ENCODE measurements around the gene CD96. TPM values are rescaled to one million over a fixed set of nuclear protein-coding genes. Genes with fewer than 3 reads are reported as not detected.
"Not testable (repeated sequence)": the region's sequence is repeated elsewhere in the genome, so short reads cannot be mapped to it uniquely, and the experiment has no call there.

Gene CD96
- total RNA-seq, 2 donors from 2014 or later, result 5.1 to 13.7 TPM

DNA sequence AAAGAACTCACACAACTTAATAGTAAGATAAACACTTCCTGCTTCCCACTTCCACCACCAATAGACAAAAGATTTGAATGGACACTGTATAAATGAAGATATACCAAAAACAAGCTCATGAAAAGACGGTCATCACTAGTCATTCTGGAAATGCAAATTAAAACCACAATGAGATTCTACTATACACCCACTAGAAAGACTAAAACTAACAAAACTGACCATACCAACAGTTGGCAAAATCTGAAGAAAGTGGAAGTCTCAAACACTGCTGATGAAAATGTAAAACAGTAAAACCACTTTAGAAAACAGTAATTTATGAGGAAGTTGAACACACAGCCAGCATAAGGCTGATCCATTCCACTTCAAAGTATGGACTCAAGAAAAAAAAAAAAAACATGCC is 35.6 kb upstream of the CD96 start:
- ATAC-seq (ENCODE audit: insufficient number of reproducible peaks, low FRiP score, low read depth) (no peak), DNase-seq (ENCODE audit: low spot score) (no peak)
- no peak overlapping the region for H3K27ac ChIP-seq

DNA sequence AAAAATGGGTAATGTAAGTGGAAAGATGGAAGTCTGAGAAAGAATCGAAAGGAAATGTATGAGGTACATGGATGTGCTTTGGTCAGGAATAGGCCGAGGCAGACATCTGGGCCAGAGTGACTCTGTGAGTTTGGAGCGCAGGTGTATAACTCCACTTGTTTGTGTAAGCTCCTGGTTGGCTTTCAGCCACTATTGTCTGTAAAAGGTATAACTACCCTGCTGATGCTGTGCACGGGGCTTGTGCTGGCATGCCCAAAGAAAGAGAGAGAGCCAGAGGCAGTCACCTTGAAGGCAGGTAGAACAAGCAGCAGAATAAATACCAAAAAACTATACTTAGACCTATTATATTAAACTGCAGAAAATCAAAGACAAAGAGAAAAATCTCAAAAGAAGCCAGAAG is 32.7 kb upstream of the CD96 start:
- H3K36me3 ChIP-seq, result no peaks in the 10 kb centered on the region
- H3K27me3 ChIP-seq (replicated peaks; ENCODE audit: insufficient read depth), result no peaks in the 10 kb centered on the region
- H3K9me3 ChIP-seq, result no peaks in the 10 kb centered on the region
- no peak for ATAC-seq (ENCODE audit: insufficient number of reproducible peaks, low FRiP score, low read depth)
- TF ChIP-seq, protein P1, sequence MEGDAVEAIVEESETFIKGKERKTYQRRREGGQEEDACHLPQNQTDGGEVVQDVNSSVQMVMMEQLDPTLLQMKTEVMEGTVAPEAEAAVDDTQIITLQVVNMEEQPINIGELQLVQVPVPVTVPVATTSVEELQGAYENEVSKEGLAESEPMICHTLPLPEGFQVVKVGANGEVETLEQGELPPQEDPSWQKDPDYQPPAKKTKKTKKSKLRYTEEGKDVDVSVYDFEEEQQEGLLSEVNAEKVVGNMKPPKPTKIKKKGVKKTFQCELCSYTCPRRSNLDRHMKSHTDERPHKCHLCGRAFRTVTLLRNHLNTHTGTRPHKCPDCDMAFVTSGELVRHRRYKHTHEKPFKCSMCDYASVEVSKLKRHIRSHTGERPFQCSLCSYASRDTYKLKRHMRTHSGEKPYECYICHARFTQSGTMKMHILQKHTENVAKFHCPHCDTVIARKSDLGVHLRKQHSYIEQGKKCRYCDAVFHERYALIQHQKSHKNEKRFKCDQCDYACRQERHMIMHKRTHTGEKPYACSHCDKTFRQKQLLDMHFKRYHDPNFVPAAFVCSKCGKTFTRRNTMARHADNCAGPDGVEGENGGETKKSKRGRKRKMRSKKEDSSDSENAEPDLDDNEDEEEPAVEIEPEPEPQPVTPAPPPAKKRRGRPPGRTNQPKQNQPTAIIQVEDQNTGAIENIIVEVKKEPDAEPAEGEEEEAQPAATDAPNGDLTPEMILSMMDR (IDR thresholded peaks at IDR 0.05), result no peak
- no peak overlapping the region for H3K4me3 ChIP-seq
- H3K27ac ChIP-seq, result no peak overlapping the region
- DNase-seq (ENCODE audit: low spot score), result no peak
- no peaks in the 10 kb centered on the region for H3K4me1 ChIP-seq (ENCODE audit: control insufficient read depth in 1 of 2, low read depth in 2 of 2)

More for the DNA sequence above, 35.6 kb upstream of the CD96 start:
- Histone ChIP-seq H3K4me3 (no peak overlapping the region), H3K36me3 (no peaks in the 10 kb centered on the region), H3K9me3 (no peaks in the 10 kb centered on the region), H3K4me1 (ENCODE audit: control insufficient read depth in 1 of 2, low read depth in 2 of 2) (no peaks in the 10 kb centered on the region), H3K27me3 (replicated peaks; ENCODE audit: insufficient read depth) (no peaks in the 10 kb centered on the region)
- TF ChIP-seq, protein P1 (IDR thresholded peaks at IDR 0.05), result no peak

DNA sequence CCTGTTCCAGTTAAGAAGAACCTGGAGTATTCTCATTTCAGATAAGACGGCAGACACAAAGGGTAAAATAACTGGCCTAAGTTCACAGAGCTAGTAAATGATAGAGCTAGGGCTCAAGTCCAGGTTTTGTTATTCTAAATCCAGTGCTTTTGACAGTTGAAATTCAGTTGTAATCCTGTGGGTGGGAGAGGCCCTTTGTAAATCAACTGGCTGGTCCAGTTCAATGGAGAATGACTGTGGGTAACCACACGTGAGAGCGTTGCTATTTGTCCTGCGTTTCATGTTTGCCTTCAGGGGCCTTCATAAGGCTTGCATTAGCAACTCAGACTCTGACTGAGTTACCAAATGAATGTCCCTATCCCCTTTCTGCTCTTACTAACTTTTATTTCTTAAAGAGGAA is 24.2 kb upstream of the CD96 start:
- ATAC-seq (ENCODE audit: insufficient number of reproducible peaks, low FRiP score, low read depth), result no peak
- H3K27me3 ChIP-seq (replicated peaks; ENCODE audit: insufficient read depth), result no peaks in the 10 kb centered on the region
- no peak overlapping the region for H3K27ac ChIP-seq
- H3K36me3 ChIP-seq, result no peaks in the 10 kb centered on the region
- TF ChIP-seq, protein P1 (IDR thresholded peaks at IDR 0.05), result no peak
- no peak for DNase-seq (ENCODE audit: low spot score)
- no peaks in the 10 kb centered on the region for H3K9me3 ChIP-seq
- no peaks in the 10 kb centered on the region for H3K4me1 ChIP-seq (ENCODE audit: control insufficient read depth in 1 of 2, low read depth in 2 of 2)
- H3K4me3 ChIP-seq, result no peak overlapping the region

DNA sequence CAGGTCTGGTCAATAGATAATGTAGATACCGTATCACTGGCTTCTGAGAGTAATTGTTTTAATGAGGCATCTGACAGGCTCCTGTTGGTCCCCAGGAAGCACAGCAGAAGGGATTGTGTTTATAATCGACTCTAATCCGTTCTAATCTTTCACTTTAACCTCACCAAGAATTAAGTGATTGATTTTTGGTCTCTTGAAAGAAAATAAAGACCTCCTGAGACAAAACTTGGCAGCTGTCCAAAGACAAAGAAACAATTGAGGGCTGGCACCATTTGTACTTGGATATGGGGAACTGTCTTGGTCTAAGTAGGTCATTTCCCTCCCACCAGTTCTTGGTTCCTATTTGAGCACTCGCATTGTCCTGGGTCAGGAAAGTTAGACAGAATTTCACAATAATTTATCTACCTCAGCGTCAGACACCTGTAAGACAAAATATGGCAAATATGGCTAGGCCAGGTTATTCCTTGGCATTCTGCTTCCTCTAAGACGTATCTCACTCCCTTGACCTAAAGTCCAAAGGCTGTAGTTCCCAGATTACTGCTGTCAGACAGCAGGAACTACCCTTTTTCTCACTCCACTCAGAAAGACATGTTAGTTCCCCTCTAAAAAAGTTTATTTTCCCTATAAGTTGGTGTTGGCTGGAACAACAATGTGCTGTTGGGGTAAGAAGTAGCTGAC is 22.7 kb upstream of the CD96 start:
- ATAC-seq (ENCODE audit: insufficient number of reproducible peaks, low FRiP score, low read depth) (no peak), DNase-seq (ENCODE audit: low spot score) (no peak)
- H3K27ac ChIP-seq, result no peak overlapping the region

DNA sequence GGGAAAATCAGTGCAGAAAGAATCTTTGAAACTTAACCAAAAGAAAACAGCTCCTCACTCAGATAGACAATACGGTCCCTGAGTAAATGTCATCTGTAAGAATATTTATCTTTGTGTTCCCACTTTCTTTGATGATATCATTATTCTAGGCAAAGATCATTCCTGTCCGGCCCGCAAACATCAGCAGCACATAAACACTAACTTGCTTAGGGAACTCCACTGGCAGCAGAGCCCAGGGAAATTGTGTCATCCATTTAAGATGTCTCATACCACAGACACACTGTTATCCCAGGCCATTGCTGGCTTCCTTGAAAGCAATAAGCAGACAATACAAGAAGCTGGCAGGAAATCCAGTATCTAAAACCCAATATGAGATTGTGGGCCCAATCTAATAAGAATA is 20.1 kb upstream of the CD96 start:
- no peak for DNase-seq (ENCODE audit: low spot score)
- ATAC-seq (ENCODE audit: insufficient number of reproducible peaks, low FRiP score, low read depth), result no peak
- Histone ChIP-seq H3K27me3 (replicated peaks; ENCODE audit: insufficient read depth) (no peaks in the 10 kb centered on the region), H3K4me1 (ENCODE audit: control insufficient read depth in 1 of 2, low read depth in 2 of 2) (no peaks in the 10 kb centered on the region), H3K27ac (no peak overlapping the region), H3K4me3 (no peak overlapping the region), H3K36me3 (no peaks in the 10 kb centered on the region), H3K9me3 (no peaks in the 10 kb centered on the region)
- TF ChIP-seq, protein P1 (IDR thresholded peaks at IDR 0.05), result no peak

More for the DNA sequence above, 22.7 kb upstream of the CD96 start:
- H3K27me3 ChIP-seq (replicated peaks; ENCODE audit: insufficient read depth), result no peaks in the 10 kb centered on the region
- TF ChIP-seq, protein P1 (IDR thresholded peaks at IDR 0.05), result no peak
- H3K9me3 ChIP-seq, result no peaks in the 10 kb centered on the region
- H3K4me1 ChIP-seq (ENCODE audit: control insufficient read depth in 1 of 2, low read depth in 2 of 2), result no peaks in the 10 kb centered on the region
- no peak overlapping the region for H3K4me3 ChIP-seq
- no peaks in the 10 kb centered on the region for H3K36me3 ChIP-seq

DNA sequence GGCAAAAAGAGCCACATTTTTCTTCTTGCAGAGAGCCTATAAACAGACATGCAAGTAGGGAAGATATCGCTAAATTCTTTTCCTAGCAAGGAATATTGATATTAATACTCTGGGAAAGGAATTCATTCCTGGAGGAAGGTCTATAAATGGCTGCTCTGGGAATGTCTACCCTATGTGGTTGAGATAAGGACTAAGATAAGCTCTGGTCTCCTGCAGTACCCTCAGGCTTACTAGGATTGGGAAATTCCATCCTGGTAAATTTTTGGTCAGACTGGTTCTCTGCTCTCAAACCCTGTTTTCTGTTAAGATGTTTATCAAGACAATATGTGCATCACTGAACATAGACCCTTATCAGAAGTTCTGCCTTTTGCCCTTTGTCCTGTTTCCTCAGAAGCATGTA is 17.5 kb upstream of the CD96 start:
- not testable (repeated sequence) for H3K4me1 ChIP-seq (ENCODE audit: control insufficient read depth in 1 of 2, low read depth in 2 of 2); H3K27ac ChIP-seq; H3K9me3 ChIP-seq; DNase-seq (ENCODE audit: low spot score); ATAC-seq (ENCODE audit: insufficient number of reproducible peaks, low FRiP score, low read depth); H3K36me3 ChIP-seq; H3K27me3 ChIP-seq (replicated peaks; ENCODE audit: insufficient read depth); H3K4me3 ChIP-seq

Measured in thoracic aorta (tissue), 2 donors.